ENCODE measurements around the gene CAPZB. TPM values are rescaled to one million over a fixed set of nuclear protein-coding genes. Genes with fewer than 3 reads are reported as not detected.

The CAPZB gene
- total and polyA plus RNA-seq, 2 of the 4 experiments (the other 2 are of a cell fraction): 216 to 304 TPM

GRCh38 chr1:19345391-19345790 lies 139.9 kb downstream of the CAPZB start:
- WGBS, 2 experiments (ENCODE audit: extremely low coverage in 2 of 2, insufficient read length in 1 of 2): 93% methylated on average over 6 of the region's 8 CpGs; no CpG with 5 or more reads in 1 of the 2 experiments
- no peak overlapping the region for H2AK5ac ChIP-seq (ENCODE audit: low read depth, low read length)
- H3K4me1 ChIP-seq (ENCODE audit: control insufficient read depth, insufficient read depth, low read length): no peaks in the 10 kb centered on the region; the same call in 1 of the 2 replicates
- H3K9me1 ChIP-seq (ENCODE audit: insufficient read depth, low read length): peaks cover 6% of the 10 kb centered on the region; the same call in 1 of the 2 replicates
- no peaks in the 10 kb centered on the region for H3K9me3 ChIP-seq (ENCODE audit: control insufficient read depth, insufficient read depth, low read length)
- no peak overlapping the region for H4K8ac ChIP-seq (ENCODE audit: low read depth in 2 of 2, low read length in 2 of 2)
- dilution Hi-C loops (cut with HindIII; ENCODE audit: low sequenced_read_pairs, unreplicated experiment): no loop called here
- H2BK5ac ChIP-seq (ENCODE audit: low read depth, low read length, poor library complexity, severe bottlenecking): no peak overlapping the region
- in situ Hi-C loops (cut with MboI; ENCODE audit: low sequenced_read_pairs): no loop called here
- peaks cover 21 to 56% of the 10 kb centered on the region in 2 experiments for H3K79me1 ChIP-seq (ENCODE audit: low read depth in 1 of 2, low read length in 2 of 2)
- H4K91ac ChIP-seq (ENCODE audit: insufficient read depth, low read depth, low read length): no peak overlapping the region
- no peak overlapping the region for H2BK20ac ChIP-seq (ENCODE audit: low read depth, low read length)
- no peak overlapping the region for H3K14ac ChIP-seq (replicated peaks; ENCODE audit: low read depth, low read length)
- H3K4me3 ChIP-seq (ENCODE audit: insufficient read depth, low read depth, low read length): no peak overlapping the region
- ChIA-PET POLR2A (ENCODE audit: unreplicated experiment) (no interaction called here), CTCF (no interaction called here)
- H3K4ac ChIP-seq (ENCODE audit: low read depth, low read length): no peak overlapping the region
- no TSS peak for BruUV-seq (replicated peaks)
- H4K20me1 ChIP-seq (ENCODE audit: insufficient read depth, low read length): peaks cover 53% of the 10 kb centered on the region
- no peak overlapping the region for H4K5ac ChIP-seq (ENCODE audit: low read depth, low read length)
- H3K27me3 ChIP-seq (ENCODE audit: control insufficient read depth, insufficient read depth, low read length): no peaks in the 10 kb centered on the region
- H3K4me2 ChIP-seq (ENCODE audit: low read depth, low read length): no peak overlapping the region
- no peak overlapping the region for H3K18ac ChIP-seq (ENCODE audit: low read depth, low read length)
- H3K36me3 ChIP-seq (ENCODE audit: control insufficient read depth, insufficient read depth, low read length): peaks cover 78% of the 10 kb centered on the region
- H3K27ac ChIP-seq (ENCODE audit: insufficient read depth, low read length): no peak overlapping the region
- no peak for DNase-seq
- no peak overlapping the region for H3K23ac ChIP-seq (ENCODE audit: low read depth, low read length)
- TF ChIP-seq RFX5 (IDR thresholded peaks at IDR 0.05; ENCODE audit: low read depth, low read length) (no peak), FOS (IDR thresholded peaks at IDR 0.05; ENCODE audit: low read depth, low read length) (no peak), CTCF (conservative IDR thresholded peaks at IDR 0.05; ENCODE audit: low read depth, low read length) (no peak), CHD1 (IDR thresholded peaks at IDR 0.05; ENCODE audit: low read depth, low read length) (no peak), MAZ (IDR thresholded peaks at IDR 0.05; ENCODE audit: borderline replicate concordance, low read depth, low read length) (no peak), MAFK (IDR thresholded peaks at IDR 0.05; ENCODE audit: low read depth, low read length) (no peak), ELK1 (IDR thresholded peaks at IDR 0.05; ENCODE audit: borderline replicate concordance, low read depth, low read length) (no peak)
- H2AK9ac ChIP-seq (replicated peaks; ENCODE audit: low read depth, low read length, poor library complexity): no peak overlapping the region
- no peak for ATAC-seq (ENCODE audit: low read depth)
- H3K56ac ChIP-seq (ENCODE audit: extremely low read depth, insufficient read depth, low read length): no peak overlapping the region
- no peak overlapping the region for H3K9ac ChIP-seq (ENCODE audit: low read depth, low read length)
- H2AFZ ChIP-seq (replicated peaks; ENCODE audit: low read length, poor library complexity): no peak overlapping the region
- no peak overlapping the region for H2BK120ac ChIP-seq (ENCODE audit: low read depth, low read length)
- intact Hi-C loops (cut with micrococcal nuclease): loop anchor here (5.0 kb wide), 1 partner anchor 122 kb away; no protein-coding TSS in a partner anchor
- no peak overlapping the region for H2BK15ac ChIP-seq (ENCODE audit: low read depth, low read length)
